ENCODE results near the gene STRBP.

Gene STRBP

GRCh38 chr9:123099042-123099441 is 169.3 kb downstream of the STRBP start:
- Histone ChIP-seq H3K36me3 (ENCODE audit: control insufficient read depth, low read length) (peaks cover 92% of the 10 kb centered on the region), H3F3A (ENCODE audit: control insufficient read depth, insufficient read depth) (peaks cover 38% of the 10 kb centered on the region), H3K9me2 (replicated peaks; ENCODE audit: control insufficient read depth, low read length) (no peaks in the 10 kb centered on the region), H4K20me1 (ENCODE audit: control insufficient read depth, insufficient read depth, low read depth, low read length) (0 out of 2 replicates have a peak, but pooled peaks cover 7% of the 10 kb centered on the region), H3K27me3 (ENCODE audit: control insufficient read depth, low read length) (no peaks in the 10 kb centered on the region), H3K4me2 (ENCODE audit: low read length) (no peak overlapping the region), H3K27ac (ENCODE audit: low read depth, low read length) (no peak overlapping the region), H3K9me3 (ENCODE audit: control insufficient read depth, insufficient read depth, low read length) (no peaks in the 10 kb centered on the region), H3K4me3 (ENCODE audit: low read length) (no peak overlapping the region), H3K4me1 (ENCODE audit: control insufficient read depth, low read length) (peaks cover 31% of the 10 kb centered on the region), H3K79me2 (ENCODE audit: control insufficient read depth, low read length) (peaks cover 27% of the 10 kb centered on the region)
- TF ChIP-seq EZH2phosphoT487 (IDR thresholded peaks at IDR 0.05; ENCODE audit: borderline replicate concordance, low read length) = no peak
- TF ChIP-seq CTCF (IDR thresholded peaks at IDR 0.05; ENCODE audit: low read depth, low read length, poor library complexity, severe bottlenecking) = no peak

DNA sequence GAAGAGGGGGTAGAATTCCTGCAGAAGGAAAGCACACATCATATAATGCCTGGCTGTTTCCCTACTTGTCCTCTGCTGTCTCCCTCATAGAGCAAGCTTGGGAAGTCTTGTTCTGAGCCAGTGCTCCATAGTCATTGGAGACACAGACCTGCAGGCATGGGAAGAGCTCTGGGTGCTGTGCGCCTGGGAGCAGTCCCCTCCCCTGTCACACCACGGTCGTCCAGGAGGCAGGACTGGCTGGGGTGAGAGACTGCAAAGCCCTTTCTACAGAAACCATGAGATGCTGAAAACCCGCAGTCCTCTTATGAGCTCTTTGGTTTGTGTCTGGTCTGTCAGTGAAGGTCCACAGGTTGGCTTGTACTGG is 170.3 kb downstream of the STRBP start:
- no peaks in the 10 kb centered on the region for H3K27me3 ChIP-seq (ENCODE audit: control insufficient read depth, low read length)
- TF ChIP-seq CTCF (IDR thresholded peaks at IDR 0.05; ENCODE audit: low read depth, low read length, poor library complexity, severe bottlenecking) = no peak
- TF ChIP-seq EZH2phosphoT487 (IDR thresholded peaks at IDR 0.05; ENCODE audit: borderline replicate concordance, low read length) = no peak
- no peak overlapping the region for H3K27ac ChIP-seq (ENCODE audit: low read depth, low read length)
- H3K36me3 ChIP-seq (ENCODE audit: control insufficient read depth, low read length) = peaks cover 95% of the 10 kb centered on the region
- H3K79me2 ChIP-seq (ENCODE audit: control insufficient read depth, low read length) = peaks cover 37% of the 10 kb centered on the region
- H4K20me1 ChIP-seq (ENCODE audit: control insufficient read depth, insufficient read depth, low read depth, low read length) = 0 out of 2 replicates have a peak, but pooled peaks cover 7% of the 10 kb centered on the region
- no peak overlapping the region for H3K4me3 ChIP-seq (ENCODE audit: low read length)
- peaks cover 41% of the 10 kb centered on the region for H3K4me1 ChIP-seq (ENCODE audit: control insufficient read depth, low read length)
- no peaks in the 10 kb centered on the region for H3K9me3 ChIP-seq (ENCODE audit: control insufficient read depth, insufficient read depth, low read length)
- no peak overlapping the region for H3K4me2 ChIP-seq (ENCODE audit: low read length)
- H3F3A ChIP-seq (ENCODE audit: control insufficient read depth, insufficient read depth) = peaks cover 36% of the 10 kb centered on the region
- H3K9me2 ChIP-seq (replicated peaks; ENCODE audit: control insufficient read depth, low read length) = no peaks in the 10 kb centered on the region

DNA sequence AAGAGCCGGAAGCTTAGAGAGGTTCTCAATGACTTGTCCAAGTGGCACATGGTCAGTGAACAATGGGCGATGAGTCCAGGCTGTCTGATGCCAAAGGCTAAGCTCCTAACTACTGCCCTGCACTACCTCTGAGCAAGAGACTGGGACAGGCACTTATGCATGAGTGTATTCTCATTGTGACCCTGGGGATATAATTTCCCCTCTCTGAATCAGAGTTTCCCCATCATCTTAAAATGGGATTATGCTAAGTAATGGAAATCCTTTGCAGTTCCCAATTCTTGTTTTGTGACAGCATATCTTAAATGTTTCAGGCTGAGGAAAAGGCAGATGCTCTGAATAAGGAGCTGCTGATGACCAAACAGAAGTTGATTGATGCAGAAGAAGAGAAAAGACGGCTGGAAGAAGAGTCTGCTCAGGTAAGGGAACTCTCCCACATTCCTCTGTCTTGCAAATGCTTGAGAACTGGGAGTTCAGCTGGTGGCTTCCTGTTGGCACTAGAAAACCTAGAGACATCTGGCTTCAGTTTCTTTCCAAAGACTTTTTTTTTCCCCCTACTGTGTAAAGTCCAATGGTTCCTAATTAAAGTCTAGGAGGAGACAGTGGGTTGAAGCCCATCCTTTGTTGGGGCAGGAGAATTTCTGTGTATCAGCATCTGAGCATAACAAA is 170.8 kb downstream of the STRBP start:
- Histone ChIP-seq H3K27me3 (ENCODE audit: control insufficient read depth, low read length) (no peaks in the 10 kb centered on the region), H4K20me1 (ENCODE audit: control insufficient read depth, insufficient read depth, low read depth, low read length) (0 out of 2 replicates have a peak, but pooled peaks cover 6% of the 10 kb centered on the region), H3K9me2 (replicated peaks; ENCODE audit: control insufficient read depth, low read length) (no peaks in the 10 kb centered on the region), H3F3A (ENCODE audit: control insufficient read depth, insufficient read depth) (peaks cover 34% of the 10 kb centered on the region), H3K27ac (ENCODE audit: low read depth, low read length) (no peak overlapping the region), H3K4me3 (ENCODE audit: low read length) (no peak overlapping the region), H3K9me3 (ENCODE audit: control insufficient read depth, insufficient read depth, low read length) (no peaks in the 10 kb centered on the region), H3K4me2 (ENCODE audit: low read length) (no peak overlapping the region), H3K36me3 (ENCODE audit: control insufficient read depth, low read length) (peaks cover 95% of the 10 kb centered on the region), H3K4me1 (ENCODE audit: control insufficient read depth, low read length) (peaks cover 46% of the 10 kb centered on the region), H3K79me2 (ENCODE audit: control insufficient read depth, low read length) (peaks cover 42% of the 10 kb centered on the region)
- no peak for TF ChIP-seq EZH2phosphoT487 (IDR thresholded peaks at IDR 0.05; ENCODE audit: borderline replicate concordance, low read length)
- no peak for TF ChIP-seq CTCF (IDR thresholded peaks at IDR 0.05; ENCODE audit: low read depth, low read length, poor library complexity, severe bottlenecking)

All from DOHH2 (cell line).